NCI-H226 (cell line): ENCODE results near the gene EVPLL.
"Not testable (repeated sequence)": the region's sequence is repeated elsewhere in the genome, so short reads cannot be mapped to it uniquely, and the experiment has no call there.

ENCODE experiments used
- DNase-seq: peaks from one replicate; pipeline ENCODE4 v3.0.0-alpha.2; 2015

The EVPLL gene

DNA sequence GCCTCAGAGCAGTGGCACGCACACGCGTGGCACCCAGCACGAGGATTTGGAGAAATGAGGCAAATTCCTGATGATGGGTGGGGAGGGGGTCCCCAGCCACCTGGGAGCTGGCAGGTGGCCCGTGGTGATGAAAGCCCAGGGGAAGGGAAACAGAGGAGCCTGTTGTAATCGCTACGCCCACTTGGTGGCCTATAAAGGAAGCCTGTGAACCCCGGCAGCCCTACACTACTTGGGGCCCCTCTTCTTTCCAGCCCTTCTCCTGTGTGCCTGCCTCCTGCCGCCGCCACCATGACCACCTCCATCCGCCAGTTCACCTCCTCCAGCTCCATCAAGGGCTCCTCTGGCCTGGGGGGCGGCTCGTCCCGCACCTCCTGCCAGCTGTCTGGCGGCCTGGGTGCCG lies 49.1 kb downstream of the EVPLL start:
- not testable (repeated sequence) for DNase-seq

DNA sequence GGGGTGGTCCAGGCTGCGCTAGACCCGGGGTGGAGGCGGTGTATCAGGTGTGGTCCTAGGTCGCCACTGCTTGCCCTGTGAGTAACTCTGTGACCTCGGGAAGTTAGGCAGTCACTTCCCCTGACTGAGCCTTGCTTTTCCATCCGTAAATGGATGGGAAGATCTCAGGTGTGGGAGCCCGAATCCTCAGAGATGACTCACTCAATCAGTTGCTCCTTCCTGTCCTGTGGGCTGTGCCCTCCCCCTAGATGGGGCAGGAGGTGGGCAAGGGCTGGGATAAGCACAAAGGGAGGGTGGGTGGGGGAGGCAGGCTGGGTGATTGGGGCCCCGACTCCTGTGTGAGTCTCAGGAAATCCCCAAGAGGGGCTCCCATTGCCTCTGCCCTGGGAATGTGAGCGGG lies 54.6 kb downstream of the EVPLL start:
- DNase-seq = not testable (repeated sequence)
